ENCODE data around the gene GRPEL1. TPM values are rescaled to one million over a fixed set of nuclear protein-coding genes. Genes with fewer than 3 reads are reported as not detected.

Gene GRPEL1
- total RNA-seq, 1 experiment from 2014 or later: 40.7 TPM

DNA sequence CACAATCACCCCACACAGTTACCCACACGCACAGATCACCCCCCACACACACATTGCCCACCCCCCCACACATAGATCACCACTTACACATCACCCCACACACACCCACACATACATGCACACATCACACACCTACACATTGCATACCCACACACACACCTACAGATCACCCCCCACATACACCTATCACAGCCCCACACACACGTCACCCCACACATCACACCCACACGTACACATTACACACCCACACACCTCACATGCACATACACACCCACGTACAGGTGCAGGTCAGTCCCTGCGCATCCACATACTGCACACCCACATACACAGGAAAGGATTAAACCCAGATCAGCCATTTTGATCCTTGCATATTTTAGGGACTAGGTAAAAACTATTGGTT, 40.0 kb downstream of the GRPEL1 start:
- H3K9me3 ChIP-seq (ENCODE audit: control insufficient read depth, low read depth, low read length): no peaks in the 10 kb centered on the region
- H3K14ac ChIP-seq (ENCODE audit: insufficient read depth, low read length): no peak overlapping the region
- H2BK120ac ChIP-seq (ENCODE audit: low read depth, low read length, poor library complexity, severe bottlenecking): no peak overlapping the region
- no peaks in the 10 kb centered on the region for H4K20me1 ChIP-seq (ENCODE audit: control insufficient read depth, insufficient read depth, insufficient read length)
- Mint-ChIP-seq H3K27me3 (ENCODE audit: low read depth) (no peaks in the 10 kb centered on the region), H3K27ac (0 out of 7 replicates have a peak overlapping the region, but pooled peaks of 1 of the 3 experiments have one; percentile 26), H3K4me1 (peaks cover 0 to 13% of the 10 kb centered on the region in 2 experiments; a peak in 2 of 4 replicates), H3K9me3 (no peaks in the 10 kb centered on the region; a peak in 1 of 5 replicates), H3K4me3 (no peak overlapping the region), H3K36me3 (ENCODE audit: insufficient read depth in 1 of 3, low read depth in 3 of 3) (peaks cover 30 to 69% (median 66%) of the 10 kb centered on the region in 3 experiments)
- H3K4ac ChIP-seq (ENCODE audit: low read depth, low read length): no peak overlapping the region
- H2BK15ac ChIP-seq (ENCODE audit: low read depth, low read length): no peak overlapping the region
- no peak overlapping the region for H3K4me2 ChIP-seq (ENCODE audit: insufficient read depth, insufficient read length, low read length)
- TF ChIP-seq, protein P1, sequence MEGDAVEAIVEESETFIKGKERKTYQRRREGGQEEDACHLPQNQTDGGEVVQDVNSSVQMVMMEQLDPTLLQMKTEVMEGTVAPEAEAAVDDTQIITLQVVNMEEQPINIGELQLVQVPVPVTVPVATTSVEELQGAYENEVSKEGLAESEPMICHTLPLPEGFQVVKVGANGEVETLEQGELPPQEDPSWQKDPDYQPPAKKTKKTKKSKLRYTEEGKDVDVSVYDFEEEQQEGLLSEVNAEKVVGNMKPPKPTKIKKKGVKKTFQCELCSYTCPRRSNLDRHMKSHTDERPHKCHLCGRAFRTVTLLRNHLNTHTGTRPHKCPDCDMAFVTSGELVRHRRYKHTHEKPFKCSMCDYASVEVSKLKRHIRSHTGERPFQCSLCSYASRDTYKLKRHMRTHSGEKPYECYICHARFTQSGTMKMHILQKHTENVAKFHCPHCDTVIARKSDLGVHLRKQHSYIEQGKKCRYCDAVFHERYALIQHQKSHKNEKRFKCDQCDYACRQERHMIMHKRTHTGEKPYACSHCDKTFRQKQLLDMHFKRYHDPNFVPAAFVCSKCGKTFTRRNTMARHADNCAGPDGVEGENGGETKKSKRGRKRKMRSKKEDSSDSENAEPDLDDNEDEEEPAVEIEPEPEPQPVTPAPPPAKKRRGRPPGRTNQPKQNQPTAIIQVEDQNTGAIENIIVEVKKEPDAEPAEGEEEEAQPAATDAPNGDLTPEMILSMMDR (conservative IDR thresholded peaks at IDR 0.05): no peak
- H4K8ac ChIP-seq (replicated peaks; ENCODE audit: insufficient read length, low read depth, low read length): no peak overlapping the region
- H3K27me3 ChIP-seq (ENCODE audit: insufficient read depth, low read length): no peaks in the 10 kb centered on the region
- H3T11ph ChIP-seq (ENCODE audit: low read length): no peak overlapping the region
- no peak overlapping the region for H2BK12ac ChIP-seq (ENCODE audit: insufficient read length, low read depth, low read length)
- no peak overlapping the region for H3K18ac ChIP-seq (ENCODE audit: insufficient read length, low read depth, low read length)
- H2AFZ ChIP-seq (ENCODE audit: low read length): no peak overlapping the region
- no peaks in the 10 kb centered on the region for H3K79me2 ChIP-seq (ENCODE audit: insufficient read depth, low read length)
- no peak overlapping the region for H2AK5ac ChIP-seq (ENCODE audit: insufficient read length, low read length)
- H3K56ac ChIP-seq (ENCODE audit: insufficient read length, low read depth, low read length): no peak overlapping the region
- H4K5ac ChIP-seq (ENCODE audit: insufficient read length, low read depth, low read length): no peak overlapping the region
- H3K23me2 ChIP-seq (ENCODE audit: insufficient read length, low read depth, low read length, poor library complexity, severe bottlenecking): no peaks in the 10 kb centered on the region
- WGBS (ENCODE audit: extremely low coverage, insufficient read length, low lambda C conversion rate): 100% methylated on average over 2 of the region's 5 CpGs
- DNase-seq: no peak
- no peak overlapping the region for H3K27ac ChIP-seq (ENCODE audit: insufficient read length, low read depth, low read length)
- H3K23ac ChIP-seq (ENCODE audit: insufficient read length, low read depth, low read length): no peak overlapping the region
- no peak overlapping the region for H2BK5ac ChIP-seq (ENCODE audit: insufficient read length, low read length)
- H2BK20ac ChIP-seq (ENCODE audit: low read depth, low read length, poor library complexity, severe bottlenecking): no peak overlapping the region
- no peak overlapping the region for H3K9ac ChIP-seq (ENCODE audit: extremely low read depth, insufficient read length, low read length)
- H3K4me1 ChIP-seq (ENCODE audit: insufficient read depth, low read length): no peaks in the 10 kb centered on the region; the same call in 1 of the 2 replicates
- no peak overlapping the region for H4K91ac ChIP-seq (ENCODE audit: insufficient read length, low read depth, low read length)
- H3K79me1 ChIP-seq (ENCODE audit: insufficient read depth, low read depth, low read length, poor library complexity, severe bottlenecking): no peaks in the 10 kb centered on the region

Measured in H9 (cell line).